OCI-LY3 (cell line): Measurements from ENCODE around the gene TWIST2.

Experiments used
- EZH2phosphoT487 ChIP-seq: fragments of 200-600 bp; shearing (Covaris generic); IDR thresholded peaks from 2 replicates; pipeline ENCODE4 v1.6.1; 2018; ENCODE audit warnings: antibody characterized with exemption, mixed run types, low read depth
- TF ChIP-seq, protein P1 (sequence below): fragments of 200-600, 300-600 bp; sonication (generic); IDR thresholded peaks from 2 replicates; pipeline ENCODE4 v1.5.1; 2014; ENCODE audit warnings: antibody characterized with exemption, low read length, low read depth

DNA sequence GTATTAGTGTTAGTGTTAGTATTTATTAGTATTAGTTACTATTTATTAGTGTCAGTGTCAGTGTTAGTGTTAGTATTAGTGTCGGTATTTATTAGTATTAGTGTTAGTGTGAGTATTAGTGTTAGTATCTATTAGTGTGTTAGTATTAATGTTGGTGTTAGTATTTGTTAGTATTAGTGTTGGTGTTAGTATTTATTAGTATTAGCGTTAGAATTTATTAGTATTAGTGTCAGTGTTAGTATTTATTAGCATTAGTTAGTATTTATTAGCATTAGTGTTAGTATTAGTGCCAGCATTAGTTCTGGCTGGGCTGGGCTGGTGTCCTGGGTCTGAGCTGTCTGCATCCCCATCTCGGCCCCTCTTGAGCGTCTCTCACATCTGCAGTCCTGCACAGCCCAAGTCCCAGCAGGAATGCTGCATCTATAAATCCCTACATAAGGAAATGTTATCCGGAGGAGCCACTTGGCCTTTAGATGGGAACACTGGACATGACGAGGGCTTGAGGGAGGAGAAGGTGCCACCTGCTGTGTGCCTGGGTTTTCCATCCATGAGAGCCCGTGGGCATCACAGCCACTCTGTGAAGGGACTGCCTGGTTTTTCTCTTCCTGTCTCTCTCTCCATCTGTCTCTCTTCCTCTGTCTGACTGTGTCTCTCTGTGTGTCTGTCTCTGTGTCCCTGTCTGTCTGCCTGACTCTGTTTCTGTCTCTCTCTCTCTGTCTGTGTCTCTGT lies 33.6 kb downstream of the TWIST2 start:
- TF ChIP-seq, protein P1, sequence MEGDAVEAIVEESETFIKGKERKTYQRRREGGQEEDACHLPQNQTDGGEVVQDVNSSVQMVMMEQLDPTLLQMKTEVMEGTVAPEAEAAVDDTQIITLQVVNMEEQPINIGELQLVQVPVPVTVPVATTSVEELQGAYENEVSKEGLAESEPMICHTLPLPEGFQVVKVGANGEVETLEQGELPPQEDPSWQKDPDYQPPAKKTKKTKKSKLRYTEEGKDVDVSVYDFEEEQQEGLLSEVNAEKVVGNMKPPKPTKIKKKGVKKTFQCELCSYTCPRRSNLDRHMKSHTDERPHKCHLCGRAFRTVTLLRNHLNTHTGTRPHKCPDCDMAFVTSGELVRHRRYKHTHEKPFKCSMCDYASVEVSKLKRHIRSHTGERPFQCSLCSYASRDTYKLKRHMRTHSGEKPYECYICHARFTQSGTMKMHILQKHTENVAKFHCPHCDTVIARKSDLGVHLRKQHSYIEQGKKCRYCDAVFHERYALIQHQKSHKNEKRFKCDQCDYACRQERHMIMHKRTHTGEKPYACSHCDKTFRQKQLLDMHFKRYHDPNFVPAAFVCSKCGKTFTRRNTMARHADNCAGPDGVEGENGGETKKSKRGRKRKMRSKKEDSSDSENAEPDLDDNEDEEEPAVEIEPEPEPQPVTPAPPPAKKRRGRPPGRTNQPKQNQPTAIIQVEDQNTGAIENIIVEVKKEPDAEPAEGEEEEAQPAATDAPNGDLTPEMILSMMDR: no peak
- no peak for TF ChIP-seq EZH2phosphoT487
